Right lobe of liver (tissue), 6 donors: ENCODE results near the gene GADD45G. TPM values are rescaled to one million over a fixed set of nuclear protein-coding genes. Genes with fewer than 3 reads are reported as not detected.

Experiments
- ATAC-seq, 4 donors: fragments of 200-7000 bp; cut with Tn5 transposase; one replicate each; pipeline ENCODE4 v1.9.1; 2020; ENCODE audit warnings: mild to moderate bottlenecking in 4 of 4, moderate library complexity in 4 of 4
- DNase-seq, 3 donors: peaks; one replicate each; pipeline ENCODE4 v3.0.0-alpha.2; 2020
- H3K27ac ChIP-seq, 3 donors: fragments of 200-600 bp; one replicate each; pipeline ENCODE4 v1.8.0; 2022
- H3K27me3 ChIP-seq, 2 donors: fragments of 200-600 bp; one replicate each; pipeline ENCODE4 v1.8.0; 2022
- H3K36me3 ChIP-seq, 4 donors: fragments of 200-600 bp; sonication (generic) in 1 of 4; one replicate each; pipeline versions ENCODE4 v1.5.1 to v1.8.0; 2017 to 2022; ENCODE audit warnings: control low read depth in 1 of 4
- H3K4me1 ChIP-seq, 4 donors: fragments of 200-600 bp; sonication (generic) in 1 of 4; one replicate each; pipeline versions ENCODE4 v1.5.1 to v1.8.0; 2017 to 2022; ENCODE audit warnings: control low read depth in 1 of 4
- H3K4me3 ChIP-seq, 3 donors: fragments of 200-600 bp; one replicate each; pipeline ENCODE4 v1.8.0; 2022
- H3K9me3 ChIP-seq, 4 donors: fragments of 200-600 bp; sonication (generic) in 1 of 4; one replicate each; pipeline versions ENCODE4 v1.5.1 to v1.8.0; 2017 to 2022; ENCODE audit warnings: control low read depth in 1 of 4
- CTCF ChIP-seq, 4 donors: fragments of 200-600 bp in 3 of 4; fragments of 450-650 bp in 1 of 4; IDR thresholded peaks; one replicate each; pipeline versions ENCODE4 v1.5.1 to v1.8.0; 2016 to 2022; ENCODE audit warnings: antibody characterized with exemption in 4 of 4, mild to moderate bottlenecking in 2 of 4
- POLR2A ChIP-seq: fragments of 450-650 bp; IDR thresholded peaks from one replicate; pipeline ENCODE4 v1.6.1; 2017; ENCODE audit warnings: antibody characterized with exemption, mild to moderate bottlenecking
- WGBS: methylation state at CpG from one replicate; pipeline ENCODE4 v1.1.6; 2018; ENCODE audit warnings: low coverage, low lambda C conversion rate; ENCODE audit not compliant: insufficient coverage; ENCODE audit errors: missing lambda C conversion rate; 5-methylcytosine and 5-hydroxymethylcytosine counted together
- intact Hi-C, 2 donors: fragments of 100-400 bp; cut with DNase I; formaldehyde crosslinking; loops; one replicate each; pipeline versions ENCODE4 v1.11.2 to v1.14.1; 2022
- total RNA-seq, 6 experiments: library from RNA; depleted of rRNA in 2 of 6; stranded (reverse); fragments of >200 nt in 2 of 6; fragmentation: NEBNext Ultra II Directional in 3 of 6; extraction: Animal tissue kit (Norgen Biotek cat#: 25700) in 3 of 6; gene quantifications; one replicate each; pipeline versions ENCODE4 v1.1.0 to v1.2.4, GENCODE V29; 2016 to 2023
- donor health status: DM: no; HTN: yes; CAD: no.
- donor health status: DM: no; HTN: no; CAD: no.
- donor health status: DM: no; HTN: no; CAD: no.
- donor health status: DM: no; HTN: yes; CAD: no.
- donor health status: DM: no; HTN: yes; CAD: no.

Gene GADD45G
- total RNA-seq, 6 experiments from 2014 or later, result 11.4 to 130 (median 30.9) TPM

GRCh38 chr9:89597711-89598362 lies 7.0 kb upstream of the GADD45G start:
- Histone ChIP-seq H3K9me3 (no peaks in the 10 kb centered on the region), H3K4me1 (peaks cover 0 to 15% (median 3%) of the 10 kb centered on the region in 4 donors), H3K36me3 (no peaks in the 10 kb centered on the region), H3K27me3 (no peaks in the 10 kb centered on the region), H3K4me3 (no peak overlapping the region), H3K27ac (no peak overlapping the region)
- 25% methylated on average over 4 of the region's 7 CpGs for WGBS
- DNase-seq (peak in 1 of 3 donors; percentile 65), ATAC-seq (peak; percentile 73 to 76 (median 74))
- TF ChIP-seq CTCF (IDR thresholded peaks at IDR 0.05) (peak; percentile 81 to 93 (median 86)), POLR2A (no peak)
- intact Hi-C loops, result loop anchor here in 1 of 2 donors (10.0 kb wide), 1 partner anchor 327 kb away; no protein-coding TSS in a partner anchor

- no peaks in the 10 kb centered on the region for H3K36me3 ChIP-seq
- peaks cover 0 to 18% (median 4%) of the 10 kb centered on the region in 4 donors for H3K4me1 ChIP-seq
- intact Hi-C loops, result loop anchor here in 1 of 2 donors (10.0 kb wide), 1 partner anchor 326 kb away; no protein-coding TSS in a partner anchor
- H3K27ac ChIP-seq, result no peak overlapping the region
- ATAC-seq, result no peak
- H3K27me3 ChIP-seq, result no peaks in the 10 kb centered on the region
- WGBS, result 5% methylated on average over 2 of the region's 2 CpGs
- TF ChIP-seq CTCF (IDR thresholded peaks at IDR 0.05) (no peak), POLR2A (no peak)
- no peak for DNase-seq
- no peak overlapping the region for H3K4me3 ChIP-seq
- H3K9me3 ChIP-seq, result no peaks in the 10 kb centered on the region
These were observed 6.5 kb upstream of the GADD45G start for GRCh38 chr9:89598363-89598713.

DNA sequence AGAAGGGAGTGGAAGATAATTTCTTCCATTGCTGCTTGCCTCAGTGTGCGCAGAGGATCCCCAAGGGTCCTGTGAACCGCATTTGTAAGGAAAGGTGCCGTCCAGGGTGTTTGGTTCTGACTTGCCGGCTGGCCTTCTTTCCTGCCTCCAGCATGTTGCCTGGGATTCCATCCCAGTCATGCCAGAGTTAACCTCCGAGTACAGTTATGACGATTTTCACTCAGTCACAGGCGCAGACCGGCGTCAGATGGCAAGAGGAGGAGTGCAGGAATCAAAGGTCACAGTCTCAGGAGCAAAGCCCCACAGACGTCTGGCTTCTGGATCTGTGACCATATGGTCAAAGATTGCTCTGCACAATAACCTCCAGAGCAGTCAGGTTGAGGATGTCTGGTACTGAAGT lies 5.9 kb upstream of the GADD45G start:
- peak in 2 of 4 donors; percentile 4 to 7 for ATAC-seq
- no peak for DNase-seq
- no peak for TF ChIP-seq CTCF (IDR thresholded peaks at IDR 0.05)
- no peak for TF ChIP-seq POLR2A
- H3K9me3 ChIP-seq, result no peaks in the 10 kb centered on the region
- no peak overlapping the region for H3K27ac ChIP-seq
- 23% methylated on average over 10 of the region's 10 CpGs for WGBS
- H3K36me3 ChIP-seq, result no peaks in the 10 kb centered on the region
- no peak overlapping the region for H3K4me3 ChIP-seq
- intact Hi-C loops, result loop anchor here in 1 of 2 donors (10.0 kb wide), 1 partner anchor 326 kb away; no protein-coding TSS in a partner anchor
- peaks cover 0 to 17% (median 7%) of the 10 kb centered on the region in 4 donors for H3K4me1 ChIP-seq
- H3K27me3 ChIP-seq, result no peaks in the 10 kb centered on the region

- peak in 1 of 3 donors; percentile 37 for DNase-seq
- WGBS, result 56% methylated on average over 5 of the region's 6 CpGs
- ATAC-seq, result no peak
- H3K4me1 ChIP-seq, result peaks cover 0 to 19% (median 6%) of the 10 kb centered on the region in 4 donors
- no peaks in the 10 kb centered on the region for H3K27me3 ChIP-seq
- no peaks in the 10 kb centered on the region for H3K9me3 ChIP-seq
- H3K36me3 ChIP-seq, result peaks cover 0 to 4% (median under 1%) of the 10 kb centered on the region in 4 donors
- H3K4me3 ChIP-seq, result no peak overlapping the region
- TF ChIP-seq POLR2A (no peak), CTCF (IDR thresholded peaks at IDR 0.05) (no peak)
- no peak overlapping the region for H3K27ac ChIP-seq
- intact Hi-C loops, result loop anchor here (5.0 to 10.0 kb wide), 5 partner anchors 54 to 501 kb away; no protein-coding TSS in a partner anchor
These were observed 4.0 kb upstream of the GADD45G start for GRCh38 chr9:89600831-89601230.
